OCI-LY1 (cell line): ENCODE results near the gene HTR2B.
"Not testable (repeated sequence)": the region's sequence is repeated elsewhere in the genome, so short reads cannot be mapped to it uniquely, and the experiment has no call there.

Experiments used
- EZH2 ChIP-seq: fragments of 200-600 bp; sonication (generic), shearing (Covaris generic); IDR thresholded peaks from 2 replicates; pipeline ENCODE4 v1.8.0; 2017; ENCODE audit warnings: borderline replicate concordance, mixed run types, mild to moderate bottlenecking, antibody characterized with exemption, low read length, moderate library complexity, mixed read lengths
- TF ChIP-seq, protein P1 (sequence below): fragments of 200-600 bp; sonication (generic), shearing (Covaris generic); IDR thresholded peaks from 2 replicates; pipeline ENCODE4 v1.5.1; 2017; ENCODE audit warnings: mild to moderate bottlenecking, antibody characterized with exemption, low read length, moderate library complexity, mixed read lengths

DNA sequence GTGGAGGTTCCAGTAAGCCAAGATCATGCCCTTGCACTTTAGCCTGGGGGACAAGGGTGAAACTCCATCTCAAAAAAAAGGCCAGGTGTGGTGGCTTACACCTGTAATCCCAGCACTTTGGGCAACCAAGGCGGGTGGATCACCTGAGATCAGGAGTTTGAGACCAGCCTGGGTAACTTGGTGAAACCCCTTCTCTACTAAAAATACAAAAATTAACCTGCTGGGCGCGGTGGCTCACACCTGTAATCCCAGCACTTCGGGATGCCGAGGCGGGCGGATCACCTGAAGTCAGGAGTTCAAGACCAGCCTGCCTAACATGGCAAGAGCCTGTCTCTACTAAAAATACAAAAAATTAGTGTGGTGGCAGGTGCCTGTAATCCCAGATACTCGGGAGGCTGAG lies 16.0 kb upstream of the HTR2B start:
- TF ChIP-seq, protein P1, sequence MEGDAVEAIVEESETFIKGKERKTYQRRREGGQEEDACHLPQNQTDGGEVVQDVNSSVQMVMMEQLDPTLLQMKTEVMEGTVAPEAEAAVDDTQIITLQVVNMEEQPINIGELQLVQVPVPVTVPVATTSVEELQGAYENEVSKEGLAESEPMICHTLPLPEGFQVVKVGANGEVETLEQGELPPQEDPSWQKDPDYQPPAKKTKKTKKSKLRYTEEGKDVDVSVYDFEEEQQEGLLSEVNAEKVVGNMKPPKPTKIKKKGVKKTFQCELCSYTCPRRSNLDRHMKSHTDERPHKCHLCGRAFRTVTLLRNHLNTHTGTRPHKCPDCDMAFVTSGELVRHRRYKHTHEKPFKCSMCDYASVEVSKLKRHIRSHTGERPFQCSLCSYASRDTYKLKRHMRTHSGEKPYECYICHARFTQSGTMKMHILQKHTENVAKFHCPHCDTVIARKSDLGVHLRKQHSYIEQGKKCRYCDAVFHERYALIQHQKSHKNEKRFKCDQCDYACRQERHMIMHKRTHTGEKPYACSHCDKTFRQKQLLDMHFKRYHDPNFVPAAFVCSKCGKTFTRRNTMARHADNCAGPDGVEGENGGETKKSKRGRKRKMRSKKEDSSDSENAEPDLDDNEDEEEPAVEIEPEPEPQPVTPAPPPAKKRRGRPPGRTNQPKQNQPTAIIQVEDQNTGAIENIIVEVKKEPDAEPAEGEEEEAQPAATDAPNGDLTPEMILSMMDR = not testable (repeated sequence)
- TF ChIP-seq EZH2 = not testable (repeated sequence)
